Mammary epithelial cell (primary cell): ENCODE measurements around the gene TRABD.

Source experiments
- CTCF ChIP-seq, 2 donors: IDR thresholded peaks in 1 of 2; conservative IDR thresholded peaks in 1 of 2; 2 replicates each; pipeline ENCODE4 v1.5.1; 2011 to 2012; ENCODE audit warnings: inconsistent platforms in 2 of 2, low read length in 2 of 2, mild to moderate bottlenecking in 2 of 2, control low read depth in 1 of 2, low read depth in 1 of 2; ENCODE audit not compliant: insufficient read depth in 1 of 2; ENCODE audit errors: extremely low read depth in 1 of 2
- EZH2 ChIP-seq: IDR thresholded peaks from 2 replicates; pipeline ENCODE4 v1.6.1; 2012; ENCODE audit warnings: low read length, inconsistent platforms, borderline replicate concordance

DNA sequence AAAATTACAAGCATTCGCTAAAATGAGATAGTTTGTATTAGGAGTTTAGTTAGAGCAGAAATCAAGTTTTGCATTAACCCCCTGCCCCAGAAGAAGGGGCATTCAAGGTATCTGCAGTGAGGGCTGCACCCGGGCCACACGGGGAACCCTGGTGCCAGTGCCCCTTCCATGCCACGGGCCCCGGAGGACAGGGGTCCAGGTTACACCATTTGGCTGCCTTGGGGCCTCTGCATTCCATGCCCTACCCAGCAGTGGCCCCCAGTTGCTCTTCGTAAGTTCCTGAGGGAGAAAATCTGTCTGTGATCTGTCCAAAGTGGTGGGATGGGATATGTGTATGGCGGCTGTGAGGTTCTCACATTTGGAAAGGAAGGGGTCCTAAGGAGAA is 32.0 kb upstream of the TRABD start:
- TF ChIP-seq CTCF (conservative IDR thresholded peaks at IDR 0.05 in 1 of 2, IDR thresholded peaks at IDR 0.05 in 1 of 2; ENCODE audit: extremely low read depth in 1 of 2, insufficient read depth in 1 of 2, low read depth in 1 of 2, low read length in 2 of 2) (no peak), EZH2 (no peak)
